ENCODE results near the gene KCNK6.

The KCNK6 gene

GRCh38 chr19:38319421-38320258 lies at the start of gene KCNK6:
Gene KCNK6, plus strand, starts transcription at chr19:38319845. Its CDS starts 106 bp downstream, at chr19:38319951.
- DNase-seq = no peak

- DNase-seq = no peak
These were observed 49.0 kb upstream of the KCNK6 start for GRCh38 chr19:38270587-38271167.

GRCh38 chr19:38273499-38273898 lies 46.1 kb upstream of the KCNK6 start:
- DNase-seq = no peak

- no peak for DNase-seq
These were observed 44.9 kb upstream of the KCNK6 start for GRCh38 chr19:38274739-38275138.

DNA sequence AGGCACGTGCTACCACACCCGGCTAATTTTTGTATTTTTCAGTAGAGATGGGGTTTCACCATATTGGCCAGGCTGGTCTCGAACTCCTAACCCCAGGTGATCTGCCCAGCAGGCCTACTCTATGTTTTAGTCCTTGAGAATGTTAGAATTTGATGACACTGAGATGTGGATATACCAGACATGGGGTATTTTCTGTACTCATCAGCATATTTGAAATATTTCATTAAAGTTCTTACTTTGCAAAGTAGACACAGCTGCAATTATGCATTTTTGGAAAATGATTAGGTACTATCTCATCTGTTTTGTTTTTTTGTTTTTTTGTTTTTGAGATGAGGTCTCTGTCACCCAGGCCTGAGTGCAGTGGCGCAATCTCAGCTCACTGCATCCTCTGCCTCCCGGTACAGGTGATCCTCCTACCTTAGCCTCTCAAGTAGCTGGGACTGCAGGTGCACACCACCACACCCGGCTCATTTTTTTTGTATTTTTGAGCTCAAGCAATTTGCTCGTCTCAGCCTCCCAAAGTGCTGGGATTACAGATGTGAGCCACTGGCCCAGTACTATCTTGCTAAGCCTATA lies 42.6 kb upstream of the KCNK6 start:
- DNase-seq = no peak

- no peak for DNase-seq
These were observed 42.1 kb upstream of the KCNK6 start for GRCh38 chr19:38277549-38277948.

GRCh38 chr19:38277969-38278680 lies 41.5 kb upstream of the KCNK6 start:
- no peak for DNase-seq

- no peak for DNase-seq
These were observed 40.9 kb upstream of the KCNK6 start for GRCh38 chr19:38278751-38279150.

DNA sequence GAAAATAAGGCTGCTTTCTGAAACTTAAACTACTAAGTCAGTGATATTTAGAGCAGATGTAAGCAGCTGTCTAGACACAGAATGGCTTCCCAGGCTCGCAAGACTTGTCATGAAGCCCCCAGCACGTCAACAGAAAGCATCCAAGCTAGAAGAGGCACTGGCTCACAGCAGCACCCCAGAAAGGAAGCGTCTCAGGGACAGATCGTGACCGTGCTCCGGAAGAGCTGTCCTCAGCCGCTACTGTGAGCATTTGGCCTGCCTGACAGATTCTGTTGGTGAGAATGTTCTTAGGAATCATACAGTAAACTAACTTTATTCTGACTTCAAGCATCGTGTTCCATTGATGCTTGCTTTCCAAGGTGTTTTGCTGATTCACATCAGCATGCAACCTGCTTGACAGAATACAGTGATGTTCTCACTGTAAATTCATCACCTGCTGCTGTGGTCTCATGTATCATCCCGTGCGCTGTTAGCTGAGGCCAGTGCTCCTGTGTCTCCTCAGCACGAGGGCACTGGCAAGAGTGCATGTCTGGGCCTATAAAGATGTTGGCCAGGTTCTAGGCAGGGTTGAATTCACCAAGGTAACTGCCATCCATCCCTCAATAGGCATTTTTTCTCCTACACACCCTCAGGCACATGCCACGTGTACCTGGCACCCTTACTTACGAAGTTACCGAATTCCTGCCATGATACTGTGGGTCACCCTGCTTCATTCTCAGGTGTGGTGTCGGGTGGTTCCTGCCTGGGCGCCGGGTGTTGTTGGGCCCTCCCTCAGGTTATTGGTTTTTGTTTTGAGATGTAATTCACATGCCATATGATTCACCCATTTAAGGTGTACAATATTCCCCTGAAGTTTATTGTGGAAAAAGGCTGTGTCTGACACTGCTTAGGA lies 39.4 kb upstream of the KCNK6 start:
- no peak for DNase-seq

DNA sequence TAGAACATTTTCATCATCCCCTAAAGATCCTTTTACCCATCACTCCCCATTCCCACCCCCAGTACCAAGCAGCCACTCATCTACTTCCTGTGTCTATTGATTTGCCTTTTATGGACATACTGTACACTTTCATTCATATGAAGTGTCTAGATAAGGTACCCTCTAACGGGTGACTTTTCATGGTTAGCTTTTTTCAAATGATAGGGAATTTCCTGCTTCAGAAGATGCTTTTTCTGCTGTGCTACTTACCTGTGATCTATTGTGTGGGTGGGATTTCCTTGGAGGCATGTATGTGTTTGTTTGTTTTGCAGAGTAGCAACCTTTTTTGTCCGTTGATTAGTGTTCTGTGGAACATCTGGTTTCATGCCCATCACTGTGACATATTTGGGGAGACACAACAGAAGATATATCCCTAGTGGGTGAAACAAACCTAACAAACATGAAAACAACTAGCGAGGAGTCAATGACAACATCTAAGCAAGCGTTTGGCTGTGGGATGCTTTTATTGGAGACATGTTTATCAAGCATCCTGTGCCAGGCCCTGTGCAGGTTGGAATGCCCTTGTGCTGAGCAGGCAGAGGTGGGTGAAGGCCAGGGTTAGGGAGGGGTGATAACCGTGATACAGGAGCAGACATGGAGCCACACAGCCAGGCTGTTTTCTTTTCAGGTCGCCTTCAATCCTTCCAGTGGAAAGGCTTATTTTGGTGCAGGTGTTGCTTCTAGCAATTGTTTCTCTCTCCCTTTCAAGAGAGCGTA lies 37.7 kb upstream of the KCNK6 start:
- DNase-seq = no peak

DNA sequence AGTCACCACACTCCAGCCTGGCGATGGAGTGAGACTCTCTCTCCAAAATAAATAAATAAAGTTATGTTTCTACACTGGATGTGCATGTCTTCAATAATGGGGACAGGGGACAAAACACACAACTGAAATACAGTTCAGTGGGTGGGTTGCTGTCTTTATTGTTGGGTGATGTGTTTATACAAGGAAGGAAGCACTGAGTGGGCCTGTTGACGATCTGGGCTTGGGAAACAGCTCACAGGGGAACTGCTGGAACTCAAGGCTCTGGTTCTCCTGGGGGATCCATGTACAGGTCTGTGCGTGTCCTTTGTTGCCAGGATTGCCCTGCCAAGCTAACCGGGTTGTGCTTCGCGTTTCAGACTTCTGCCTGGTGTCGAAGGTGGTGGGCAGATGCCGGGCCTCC lies 36.4 kb upstream of the KCNK6 start:
- DNase-seq = no peak

- no peak for DNase-seq
These were observed 35.2 kb upstream of the KCNK6 start for GRCh38 chr19:38284422-38284821.

GRCh38 chr19:38285567-38285966 lies 34.1 kb upstream of the KCNK6 start:
- DNase-seq = no peak

GRCh38 chr19:38287604-38288003 lies 32.0 kb upstream of the KCNK6 start:
- no peak for DNase-seq

GRCh38 chr19:38288123-38288855 lies 31.4 kb upstream of the KCNK6 start:
- no peak for DNase-seq

DNA sequence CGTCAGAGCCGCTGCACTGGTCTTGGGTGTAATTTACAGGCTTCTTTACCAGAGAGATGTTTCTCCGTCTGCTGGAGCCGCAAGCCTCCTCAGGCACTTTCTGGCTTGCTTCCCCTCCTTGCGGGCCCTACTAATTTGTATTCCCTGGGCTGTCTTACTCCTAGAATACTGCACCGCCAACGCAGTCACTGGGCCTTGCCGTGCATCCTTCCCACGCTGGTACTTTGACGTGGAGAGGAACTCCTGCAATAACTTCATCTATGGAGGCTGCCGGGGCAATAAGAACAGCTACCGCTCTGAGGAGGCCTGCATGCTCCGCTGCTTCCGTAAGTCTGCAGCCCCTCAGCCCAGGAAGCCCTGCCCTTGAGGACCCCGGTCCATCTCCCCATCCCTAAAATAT lies 29.7 kb upstream of the KCNK6 start:
- DNase-seq = no peak

DNA sequence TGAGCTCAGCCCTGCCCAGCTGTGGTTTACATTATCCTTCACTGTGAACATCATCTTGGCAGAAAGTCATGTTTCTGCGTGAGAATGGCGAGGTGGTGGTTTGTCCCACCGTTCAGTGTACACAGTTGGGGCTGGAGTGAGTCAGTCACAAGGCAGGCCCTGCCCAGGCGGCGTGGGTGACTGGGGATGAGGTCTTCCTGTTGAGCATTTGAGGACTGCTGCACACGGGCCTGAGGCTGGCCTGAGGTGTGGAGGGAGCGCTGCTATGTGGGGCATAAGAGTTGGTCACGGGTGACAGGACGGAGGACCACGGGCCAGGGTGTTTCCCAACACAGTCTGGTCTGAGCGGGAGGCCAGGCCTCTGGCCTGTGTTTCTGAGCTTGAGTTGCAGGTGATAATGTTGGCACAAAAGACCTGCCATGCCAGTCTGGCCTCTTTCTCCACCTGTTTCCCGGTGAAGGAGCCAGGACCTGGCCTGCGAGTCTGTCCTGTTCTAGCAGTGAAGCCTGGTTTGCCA lies 29.0 kb upstream of the KCNK6 start:
- DNase-seq = no peak

GRCh38 chr19:38291855-38292254 lies 27.8 kb upstream of the KCNK6 start:
- DNase-seq = no peak

- DNase-seq = no peak
These were observed 26.4 kb upstream of the KCNK6 start for GRCh38 chr19:38293281-38293680.

DNA sequence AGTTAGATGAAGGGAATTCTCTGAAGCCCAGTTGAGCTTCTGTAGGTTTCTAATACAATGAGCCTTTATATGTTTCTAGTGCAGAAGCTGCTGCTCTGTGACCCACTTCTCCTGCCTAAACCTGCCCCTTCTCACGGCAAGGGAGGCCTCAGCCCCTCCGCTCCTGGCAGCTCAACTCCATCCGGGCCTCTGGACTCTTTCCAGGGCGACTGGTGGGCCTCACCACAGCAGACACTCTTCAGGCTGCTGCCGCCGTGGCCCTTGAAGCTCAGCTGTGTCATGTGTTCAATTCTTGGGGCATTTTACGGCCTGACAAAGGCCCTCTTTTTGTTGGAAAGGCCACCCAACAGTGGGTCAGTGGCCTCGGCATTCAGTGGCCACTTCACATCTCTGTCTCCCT lies 25.6 kb upstream of the KCNK6 start:
- no peak for DNase-seq
